Measurements from ENCODE around the gene ALDH1A3. TPM values are rescaled to one million over a fixed set of nuclear protein-coding genes. Genes with fewer than 3 reads are reported as not detected.
A peak's percentile ranks its signal among the peaks of the same experiment; 100 is the strongest.

Gene ALDH1A3
- total and polyA plus RNA-seq, 2 of the 4 experiments (the other 2 are of a cell fraction) = 3.1 to 5.0 TPM

DNA sequence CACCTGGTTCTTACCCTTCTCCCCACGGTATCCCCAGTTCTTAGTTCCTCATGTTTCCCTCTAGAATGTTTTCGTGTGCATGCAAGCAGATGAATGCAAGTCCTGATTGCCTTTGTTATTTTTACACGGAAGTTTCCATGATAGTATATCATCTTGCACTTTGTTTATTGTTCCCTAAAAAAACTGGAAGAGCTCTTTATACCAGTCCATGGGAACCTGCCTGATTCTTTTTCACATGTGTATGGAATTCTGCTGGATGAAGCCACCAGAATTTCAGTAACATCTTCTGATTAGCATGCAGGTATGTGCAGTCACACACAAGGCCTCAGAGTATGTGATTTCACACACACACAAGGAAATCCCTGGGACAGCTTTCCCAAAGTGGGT is 23.5 kb downstream of the ALDH1A3 start (continued):
- no peak for TF ChIP-seq CTCF (conservative IDR thresholded peaks at IDR 0.05; ENCODE audit: low read depth, low read length)
- TF ChIP-seq BHLHE40 (IDR thresholded peaks at IDR 0.05; ENCODE audit: low read depth, low read length) = no peak
- TF ChIP-seq SMC3 (IDR thresholded peaks at IDR 0.05; ENCODE audit: low read depth, low read length) = no peak
- TF ChIP-seq FOS (IDR thresholded peaks at IDR 0.05; ENCODE audit: low read depth, low read length) = no peak

DNA sequence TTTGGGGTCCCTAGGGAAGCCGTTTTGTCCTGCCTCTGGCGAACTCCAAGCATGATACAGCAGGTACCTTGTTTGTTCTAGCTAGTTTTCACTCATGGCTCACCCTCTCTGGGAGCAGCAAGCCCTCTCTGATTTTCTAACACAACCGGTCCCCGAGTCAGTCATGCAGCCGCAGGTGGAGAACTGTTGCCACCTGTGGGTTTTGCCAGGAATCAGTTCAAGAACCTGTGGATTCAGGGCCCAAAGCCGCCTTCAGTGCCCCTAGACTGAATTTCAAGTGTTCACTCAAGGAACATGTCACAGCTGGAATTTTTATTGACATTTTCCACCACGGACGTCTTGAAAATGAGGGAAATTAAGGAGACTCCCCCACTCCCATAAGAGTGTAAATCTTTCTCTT is 26.2 kb downstream of the ALDH1A3 start:
- no peak overlapping the region for H2AFZ ChIP-seq (replicated peaks; ENCODE audit: low read length, poor library complexity)
- CTCF ChIA-PET = interaction anchor here (0.6 to 1.3 kb wide), 2 partner anchors 33 to 102 kb away, joined by 3 to 4 read pairs; no protein-coding TSS in a partner anchor
- peaks cover 4% of the 10 kb centered on the region for H3K9me1 ChIP-seq (ENCODE audit: insufficient read depth, low read length)
- no peak overlapping the region for H4K5ac ChIP-seq (ENCODE audit: low read depth, low read length)
- BruUV-seq (replicated peaks) = no TSS peak
- no peak for ATAC-seq (ENCODE audit: low read depth)
- no peak for DNase-seq
- no peak overlapping the region for H4K91ac ChIP-seq (ENCODE audit: insufficient read depth, low read depth, low read length)
- no peak overlapping the region for H2BK120ac ChIP-seq (ENCODE audit: low read depth, low read length)
- intact Hi-C loops (cut with micrococcal nuclease) = no loop called here
- no peak overlapping the region for H3K4ac ChIP-seq (ENCODE audit: low read depth, low read length)
- no peak overlapping the region for H3K56ac ChIP-seq (ENCODE audit: extremely low read depth, insufficient read depth, low read length)
- in situ Hi-C loops (cut with MboI; ENCODE audit: low sequenced_read_pairs) = loop anchor here (25.0 kb wide), 1 partner anchor 356 kb away; the partner anchor contains the start of gene CHSY1
- no peak overlapping the region for H3K4me2 ChIP-seq (ENCODE audit: low read depth, low read length)
- H3K4me1 ChIP-seq (ENCODE audit: control insufficient read depth, insufficient read depth, low read length) = peaks cover 5% of the 10 kb centered on the region
- 69% methylated on average over 3 of the region's 8 CpGs; no CpG with 5 or more reads in 1 of the 2 experiments for WGBS, 2 experiments (ENCODE audit: extremely low coverage in 2 of 2, insufficient read length in 1 of 2)
- no peaks in the 10 kb centered on the region for H3K36me3 ChIP-seq (ENCODE audit: control insufficient read depth, insufficient read depth, low read length)
- no peak overlapping the region for H2BK15ac ChIP-seq (ENCODE audit: low read depth, low read length)
- no peaks in the 10 kb centered on the region for H3K79me1 ChIP-seq (ENCODE audit: low read depth in 1 of 2, low read length in 2 of 2)
- H4K20me1 ChIP-seq (ENCODE audit: insufficient read depth, low read length) = no peaks in the 10 kb centered on the region
- H2BK20ac ChIP-seq (ENCODE audit: low read depth, low read length) = no peak overlapping the region
- H3K23ac ChIP-seq (ENCODE audit: low read depth, low read length) = no peak overlapping the region
- no peak overlapping the region for H3K14ac ChIP-seq (replicated peaks; ENCODE audit: low read depth, low read length)
- H3K18ac ChIP-seq (ENCODE audit: low read depth, low read length) = no peak overlapping the region
- no peaks in the 10 kb centered on the region for H3K9me3 ChIP-seq (ENCODE audit: control insufficient read depth, insufficient read depth, low read length)
- 0 out of 2 replicates have a peak, but pooled peaks cover 1% of the 10 kb centered on the region for H3K27me3 ChIP-seq (ENCODE audit: control insufficient read depth, insufficient read depth, low read length)
- no peak overlapping the region for H3K9ac ChIP-seq (ENCODE audit: low read depth, low read length)
- no peak overlapping the region for H4K8ac ChIP-seq (ENCODE audit: low read depth in 2 of 2, low read length in 2 of 2)
- H2BK5ac ChIP-seq (ENCODE audit: low read depth, low read length, poor library complexity, severe bottlenecking) = no peak overlapping the region
- H3K27ac ChIP-seq (ENCODE audit: insufficient read depth, low read length) = no peak overlapping the region
- POLR2A ChIA-PET (ENCODE audit: unreplicated experiment) = interaction anchor here (0.5 kb wide), 1 partner anchor 9 kb away, joined by 4 read pairs; no protein-coding TSS in a partner anchor
- dilution Hi-C loops (cut with HindIII; ENCODE audit: low sequenced_read_pairs, unreplicated experiment) = no loop called here
- H2AK9ac ChIP-seq (replicated peaks; ENCODE audit: low read depth, low read length, poor library complexity) = peak overlapping the region; percentile 32
- H3K4me3 ChIP-seq (ENCODE audit: insufficient read depth, low read depth, low read length) = no peak overlapping the region
- H2AK5ac ChIP-seq (ENCODE audit: low read depth, low read length) = no peak overlapping the region
- TF ChIP-seq BHLHE40 (IDR thresholded peaks at IDR 0.05; ENCODE audit: low read depth, low read length) (no peak), MXI1 (IDR thresholded peaks at IDR 0.05; ENCODE audit: borderline replicate concordance, low read depth, low read length) (no peak), CEBPB (IDR thresholded peaks at IDR 0.05; ENCODE audit: low read depth, low read length) (no peak), CTCF (conservative IDR thresholded peaks at IDR 0.05; ENCODE audit: low read depth, low read length) (no peak), RCOR1 (IDR thresholded peaks at IDR 0.05; ENCODE audit: insufficient replicate concordance, low read length) (no peak), MAFK (IDR thresholded peaks at IDR 0.05; ENCODE audit: low read depth, low read length) (no peak), MAZ (IDR thresholded peaks at IDR 0.05; ENCODE audit: borderline replicate concordance, low read depth, low read length) (no peak), SMC3 (IDR thresholded peaks at IDR 0.05; ENCODE audit: low read depth, low read length) (no peak), RAD21 (IDR thresholded peaks at IDR 0.05; ENCODE audit: low read length) (no peak), POLR2A (IDR thresholded peaks at IDR 0.05; ENCODE audit: low read depth, low read length) (no peak)
- TF ChIP-seq, protein P1, sequence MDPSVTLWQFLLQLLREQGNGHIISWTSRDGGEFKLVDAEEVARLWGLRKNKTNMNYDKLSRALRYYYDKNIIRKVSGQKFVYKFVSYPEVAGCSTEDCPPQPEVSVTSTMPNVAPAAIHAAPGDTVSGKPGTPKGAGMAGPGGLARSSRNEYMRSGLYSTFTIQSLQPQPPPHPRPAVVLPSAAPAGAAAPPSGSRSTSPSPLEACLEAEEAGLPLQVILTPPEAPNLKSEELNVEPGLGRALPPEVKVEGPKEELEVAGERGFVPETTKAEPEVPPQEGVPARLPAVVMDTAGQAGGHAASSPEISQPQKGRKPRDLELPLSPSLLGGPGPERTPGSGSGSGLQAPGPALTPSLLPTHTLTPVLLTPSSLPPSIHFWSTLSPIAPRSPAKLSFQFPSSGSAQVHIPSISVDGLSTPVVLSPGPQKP (IDR thresholded peaks at IDR 0.05; ENCODE audit: borderline replicate concordance, low read depth, low read length) = no peak

Data from IMR-90 (cell line).